Activated naive CD4-positive, alpha-beta T cell treated with anti-CD3 and anti-CD28 coated beads, Interleukin-2, amount 10 ng/mL, durations not matched to agents 7 days and 5 days (primary cell): ENCODE data around the gene CPT1A.
"Not testable (repeated sequence)": the region's sequence is repeated elsewhere in the genome, so short reads cannot be mapped to it uniquely, and the experiment has no call there.

ENCODE experiments used
- CTCF ChIA-PET: fragments of 350-600 bp; sonication (Branson Sonifier 250); formaldehyde crosslinking; loops from one replicate; lab custom pipeline; 2021; ENCODE audit warnings: antibody characterized with exemption; lab: Charles Lee
- DNase-seq: peaks from one replicate; pipeline ENCODE4 v3.0.0-alpha.2; 2020
- H3K27ac Mint-ChIP-seq: one replicate; pipeline ENCODE4 v1.8.0; 2021; ENCODE audit warnings: mild to moderate bottlenecking, moderate library complexity, mixed read lengths
- H3K27me3 Mint-ChIP-seq: one replicate; pipeline ENCODE4 v1.8.0; 2021; ENCODE audit warnings: mild to moderate bottlenecking, mixed read lengths
- H3K36me3 Mint-ChIP-seq: one replicate; pipeline ENCODE4 v1.8.0; 2021; ENCODE audit warnings: mixed read lengths
- H3K4me1 Mint-ChIP-seq: one replicate; pipeline ENCODE4 v1.8.0; 2021; ENCODE audit warnings: mixed read lengths
- H3K4me3 Mint-ChIP-seq: one replicate; pipeline ENCODE4 v1.8.0; 2021; ENCODE audit warnings: mild to moderate bottlenecking, moderate library complexity, mixed read lengths
- H3K9me3 Mint-ChIP-seq: one replicate; pipeline ENCODE4 v1.8.0; 2021; ENCODE audit warnings: mixed read lengths

Gene CPT1A

GRCh38 chr11:68841718-68842426 is at the start of gene CPT1A:
CPT1A (minus strand) TSS chr11:68841916; CDS start chr11:68815474, 26,442 bp downstream.
- peaks cover 62% of the 10 kb centered on the region for H3K4me1 Mint-ChIP-seq
- H3K9me3 Mint-ChIP-seq = no peaks in the 10 kb centered on the region
- peak within 1 kb of the TSS; percentile 88 for H3K27ac Mint-ChIP-seq
- peak; percentile 83 for DNase-seq
- CTCF ChIA-PET = interaction anchor here (0.7 kb wide), 1 partner anchor 1498 kb away, joined by 4 read pairs; no protein-coding TSS in a partner anchor
- peak within 1 kb of the TSS; percentile 80 for H3K4me3 Mint-ChIP-seq
- H3K27me3 Mint-ChIP-seq = peaks cover 29% of the 10 kb centered on the region
- H3K36me3 Mint-ChIP-seq = no peaks in the 10 kb centered on the region

DNA sequence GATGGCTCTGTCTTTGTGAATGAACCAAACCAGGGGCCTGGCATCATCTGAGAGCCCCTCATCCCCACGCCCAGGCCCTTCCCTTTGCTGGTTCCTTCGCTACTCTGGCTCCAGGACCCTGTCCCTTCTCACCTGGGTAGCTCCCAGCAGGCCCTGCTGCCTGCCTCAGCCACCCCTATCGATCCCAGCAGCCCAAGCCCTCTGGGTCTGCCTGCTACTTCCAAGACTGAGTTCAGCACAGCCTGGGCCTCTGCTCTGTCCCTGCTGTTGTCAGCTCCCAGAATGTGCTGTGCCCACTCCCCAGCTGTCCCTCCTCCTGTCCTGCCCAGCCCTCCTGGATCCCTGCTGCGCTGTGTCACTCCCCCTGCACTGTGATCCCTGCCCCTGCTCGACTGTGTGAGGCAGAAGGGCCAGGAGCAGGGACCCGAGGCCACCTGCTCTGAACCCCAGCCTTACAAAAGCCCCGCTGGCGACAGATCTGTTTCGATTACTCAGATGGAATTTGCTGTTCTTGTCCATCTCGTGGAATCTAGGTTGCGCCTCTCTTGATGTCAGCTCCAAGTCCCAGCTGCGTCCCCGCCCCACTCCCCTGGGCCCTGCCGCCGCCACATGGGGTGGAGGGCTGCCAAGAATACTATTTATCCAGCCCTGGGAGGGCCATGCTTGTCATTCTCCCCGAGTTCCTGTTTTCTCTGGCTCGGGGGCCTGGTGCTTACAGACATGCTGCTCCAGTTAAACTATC is 48.9 kb upstream of the CPT1A start:
- Mint-ChIP-seq H3K36me3 (peaks cover 27% of the 10 kb centered on the region), H3K4me3 (no peak overlapping the region), H3K4me1 (no peaks in the 10 kb centered on the region), H3K9me3 (no peaks in the 10 kb centered on the region), H3K27ac (no peak overlapping the region), H3K27me3 (no peaks in the 10 kb centered on the region)
- no peak for DNase-seq
- CTCF ChIA-PET = interaction anchor here (0.8 kb wide), 1 partner anchor 37 kb away, joined by 3 read pairs; no protein-coding TSS in a partner anchor

DNA sequence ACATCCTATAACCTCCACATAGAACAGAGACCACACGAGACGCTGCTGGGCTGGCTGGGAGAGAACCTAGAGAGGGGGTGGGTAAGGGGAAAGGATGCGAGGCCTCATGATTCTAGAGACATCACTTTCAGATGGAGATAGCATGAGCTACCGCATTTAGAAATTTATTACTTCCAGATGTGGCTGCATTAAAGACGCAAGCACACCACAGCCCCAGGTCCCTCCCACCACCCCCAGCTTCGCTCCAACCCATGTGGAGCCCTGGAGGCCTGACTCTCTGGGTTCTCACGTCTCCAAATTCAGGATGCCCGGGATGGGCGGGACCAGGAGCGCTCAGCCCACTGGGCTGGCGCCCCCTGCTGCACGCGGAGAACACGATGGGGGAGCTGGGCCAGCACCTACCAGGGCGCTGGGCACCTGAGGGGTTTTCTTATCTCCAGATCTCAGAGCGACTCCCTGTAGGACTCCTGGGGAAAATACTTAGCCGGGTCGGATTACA is 48.3 kb upstream of the CPT1A start:
- H3K36me3 Mint-ChIP-seq = peaks cover 27% of the 10 kb centered on the region
- H3K4me3 Mint-ChIP-seq = no peak overlapping the region
- DNase-seq = no peak
- H3K4me1 Mint-ChIP-seq = no peaks in the 10 kb centered on the region
- no peaks in the 10 kb centered on the region for H3K9me3 Mint-ChIP-seq
- no peaks in the 10 kb centered on the region for H3K27me3 Mint-ChIP-seq
- no peak overlapping the region for H3K27ac Mint-ChIP-seq
- CTCF ChIA-PET = interaction anchor here (0.8 kb wide), 1 partner anchor 37 kb away, joined by 3 read pairs; no protein-coding TSS in a partner anchor

GRCh38 chr11:68884827-68885226 is 43.1 kb upstream of the CPT1A start:
- H3K36me3 Mint-ChIP-seq, H3K27ac Mint-ChIP-seq, H3K27me3 Mint-ChIP-seq, H3K4me3 Mint-ChIP-seq, DNase-seq, H3K9me3 Mint-ChIP-seq, CTCF ChIA-PET, H3K4me1 Mint-ChIP-seq: not testable (repeated sequence)

GRCh38 chr11:68882391-68882790 is 40.7 kb upstream of the CPT1A start:
- no peak for DNase-seq
- H3K27ac Mint-ChIP-seq = no peak overlapping the region
- H3K4me3 Mint-ChIP-seq = no peak overlapping the region
- H3K9me3 Mint-ChIP-seq = no peaks in the 10 kb centered on the region
- H3K36me3 Mint-ChIP-seq = peaks cover 4% of the 10 kb centered on the region
- CTCF ChIA-PET = no interaction called here
- no peaks in the 10 kb centered on the region for H3K27me3 Mint-ChIP-seq
- no peaks in the 10 kb centered on the region for H3K4me1 Mint-ChIP-seq

DNA sequence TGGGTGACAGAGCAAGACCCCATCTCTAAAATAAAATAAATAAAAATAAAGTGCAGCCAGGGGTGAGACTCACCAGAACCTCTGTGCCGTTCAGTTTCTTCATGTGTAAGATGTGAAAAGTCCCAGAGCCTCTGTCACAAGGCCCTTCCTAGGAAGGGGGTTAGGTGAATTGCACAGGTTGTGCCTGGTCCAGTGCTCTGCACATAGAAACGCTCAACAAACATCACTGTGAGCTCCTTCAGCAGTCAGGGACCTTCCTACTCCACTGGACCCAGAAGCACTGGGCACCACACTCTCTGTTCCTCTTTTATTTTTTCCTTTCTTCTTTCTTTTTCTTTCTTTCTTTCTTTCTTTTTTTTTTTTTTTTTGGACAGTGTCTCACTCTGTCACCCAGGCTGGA is 39.6 kb upstream of the CPT1A start:
- H3K27ac Mint-ChIP-seq = no peak overlapping the region
- H3K27me3 Mint-ChIP-seq = no peaks in the 10 kb centered on the region
- H3K36me3 Mint-ChIP-seq = peaks cover 2% of the 10 kb centered on the region
- DNase-seq = no peak
- no peaks in the 10 kb centered on the region for H3K9me3 Mint-ChIP-seq
- no peak overlapping the region for H3K4me3 Mint-ChIP-seq
- CTCF ChIA-PET = no interaction called here
- no peaks in the 10 kb centered on the region for H3K4me1 Mint-ChIP-seq

DNA sequence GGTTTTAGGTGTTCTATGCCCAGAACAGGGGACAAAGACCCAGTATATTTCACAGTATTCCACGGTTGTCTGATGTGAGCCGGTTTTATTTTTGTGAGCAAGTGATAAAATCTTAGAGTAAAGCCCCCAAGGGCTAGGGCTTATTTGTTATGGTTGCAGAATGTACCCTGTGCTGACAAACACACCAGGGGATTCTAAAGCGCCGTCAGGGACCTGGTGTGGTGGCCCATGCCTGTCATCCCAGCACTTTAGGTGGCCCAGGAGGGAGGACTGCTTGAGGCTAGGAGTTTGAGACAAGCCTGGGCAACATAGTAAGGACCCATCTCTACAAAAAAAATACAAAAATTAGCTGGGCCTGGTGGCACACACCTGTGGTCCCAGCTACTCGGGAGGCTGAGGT is 39.1 kb upstream of the CPT1A start:
- Mint-ChIP-seq H3K4me1 (no peaks in the 10 kb centered on the region), H3K36me3 (peaks cover 2% of the 10 kb centered on the region), H3K9me3 (no peaks in the 10 kb centered on the region), H3K27ac (no peak overlapping the region), H3K4me3 (no peak overlapping the region), H3K27me3 (no peaks in the 10 kb centered on the region)
- no peak for DNase-seq
- CTCF ChIA-PET = no interaction called here

GRCh38 chr11:68878022-68878421 is 36.3 kb upstream of the CPT1A start:
- H3K9me3 Mint-ChIP-seq = no peaks in the 10 kb centered on the region
- CTCF ChIA-PET = no interaction called here

GRCh38 chr11:68872216-68873003 is 30.7 kb upstream of the CPT1A start:
- H3K27me3 Mint-ChIP-seq = peaks cover 41% of the 10 kb centered on the region
- CTCF ChIA-PET = no interaction called here
- H3K4me1 Mint-ChIP-seq = peaks cover 14% of the 10 kb centered on the region
- H3K27ac Mint-ChIP-seq = no peak overlapping the region
- no peak overlapping the region for H3K4me3 Mint-ChIP-seq
- H3K9me3 Mint-ChIP-seq = no peaks in the 10 kb centered on the region
- H3K36me3 Mint-ChIP-seq = no peaks in the 10 kb centered on the region
- DNase-seq = no peak

More at GRCh38 chr11:68878022-68878421, 36.3 kb upstream of the CPT1A start:
- no peak for DNase-seq
- peaks cover 3% of the 10 kb centered on the region for H3K4me1 Mint-ChIP-seq
- no peak overlapping the region for H3K27ac Mint-ChIP-seq
- H3K4me3 Mint-ChIP-seq = no peak overlapping the region
- no peaks in the 10 kb centered on the region for H3K27me3 Mint-ChIP-seq
- peaks cover 2% of the 10 kb centered on the region for H3K36me3 Mint-ChIP-seq

DNA sequence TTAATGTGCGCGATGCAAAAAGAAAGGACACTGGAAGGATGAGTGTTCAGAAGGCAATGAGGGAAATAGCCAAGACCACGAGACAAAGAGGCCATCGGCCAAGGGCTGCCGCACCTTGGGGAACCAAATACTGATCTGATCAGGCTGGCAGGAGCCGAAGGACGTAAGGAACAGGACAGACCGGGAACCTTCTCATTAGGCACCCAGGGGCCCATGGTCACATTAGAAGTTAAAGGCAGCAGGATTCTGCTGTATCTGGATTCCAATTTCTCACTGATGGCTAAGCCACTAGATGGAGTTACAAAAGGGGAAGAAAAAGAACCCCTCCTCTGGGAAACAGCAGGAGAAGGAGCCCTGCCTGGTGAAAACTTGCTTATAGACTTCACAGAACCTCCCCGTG is 28.8 kb upstream of the CPT1A start:
- peaks cover 41% of the 10 kb centered on the region for H3K27me3 Mint-ChIP-seq
- no peaks in the 10 kb centered on the region for H3K9me3 Mint-ChIP-seq
- H3K27ac Mint-ChIP-seq = no peak overlapping the region
- peak overlapping the region; percentile 64 for H3K4me3 Mint-ChIP-seq
- CTCF ChIA-PET = no interaction called here
- DNase-seq = no peak
- H3K4me1 Mint-ChIP-seq = peaks cover 14% of the 10 kb centered on the region
- no peaks in the 10 kb centered on the region for H3K36me3 Mint-ChIP-seq

DNA sequence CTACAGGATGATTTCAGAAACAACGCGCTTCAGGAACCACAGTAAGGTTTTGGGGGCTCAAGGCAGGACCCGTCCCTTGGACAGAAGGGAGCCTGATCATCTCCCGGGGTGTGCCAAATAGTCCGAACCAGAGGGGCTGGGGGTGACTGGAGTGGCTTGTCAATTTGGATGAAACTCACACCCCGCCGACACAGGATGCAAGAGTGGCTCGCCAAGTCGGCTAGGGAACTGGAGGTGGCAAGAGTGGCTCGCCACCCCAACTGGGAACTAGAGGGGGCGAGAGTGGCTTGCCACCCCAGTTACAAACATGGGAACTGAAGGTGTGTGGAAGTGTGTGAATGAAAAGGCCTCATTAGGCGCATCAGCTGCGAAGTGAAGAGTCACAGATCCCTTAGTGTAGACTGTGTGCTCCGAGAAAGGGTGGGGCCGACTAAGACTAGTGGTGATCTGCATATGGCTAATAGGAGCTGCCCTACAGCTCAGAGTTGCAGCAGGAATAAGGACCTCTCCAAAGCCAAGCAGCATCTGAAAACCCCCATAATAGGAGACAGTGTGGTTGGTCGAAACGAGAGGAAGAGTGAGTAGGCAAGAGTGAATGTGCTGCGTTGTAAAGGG is 26.6 kb upstream of the CPT1A start:
- H3K27me3 Mint-ChIP-seq = peaks cover 41% of the 10 kb centered on the region
- no peak overlapping the region for H3K4me3 Mint-ChIP-seq
- H3K27ac Mint-ChIP-seq = no peak overlapping the region
- no peak for DNase-seq
- no peaks in the 10 kb centered on the region for H3K36me3 Mint-ChIP-seq
- peaks cover 11% of the 10 kb centered on the region for H3K4me1 Mint-ChIP-seq
- CTCF ChIA-PET = no interaction called here
- peaks cover 3% of the 10 kb centered on the region for H3K9me3 Mint-ChIP-seq

- peaks cover 11% of the 10 kb centered on the region for H3K4me1 Mint-ChIP-seq
- no peak overlapping the region for H3K4me3 Mint-ChIP-seq
- peaks cover 8% of the 10 kb centered on the region for H3K9me3 Mint-ChIP-seq
- CTCF ChIA-PET = no interaction called here
- no peak for DNase-seq
- H3K27me3 Mint-ChIP-seq = peaks cover 37% of the 10 kb centered on the region
- H3K27ac Mint-ChIP-seq = no peak overlapping the region
- H3K36me3 Mint-ChIP-seq = no peaks in the 10 kb centered on the region
These were observed 25.4 kb upstream of the CPT1A start for GRCh38 chr11:68867066-68867465.

DNA sequence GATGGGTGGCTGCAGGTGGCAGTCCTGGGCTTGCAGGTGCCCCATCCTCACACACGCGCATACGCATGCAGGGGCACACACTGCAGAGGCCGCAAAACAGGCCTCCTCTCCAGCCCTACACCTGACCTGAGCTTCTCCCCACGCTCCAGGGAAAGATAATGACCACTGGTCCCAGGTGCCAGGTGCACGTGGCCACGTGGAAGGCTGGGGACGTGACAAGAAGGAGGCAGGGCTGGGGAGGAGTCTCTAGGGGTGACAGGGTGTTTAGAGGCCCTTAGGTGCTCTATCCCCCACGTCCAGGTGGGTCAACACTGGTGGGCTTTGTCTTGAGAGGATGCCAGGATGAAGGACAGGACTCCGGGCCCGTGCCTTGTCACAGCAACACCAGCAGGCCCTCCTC is 23.5 kb upstream of the CPT1A start:
- peaks cover 24% of the 10 kb centered on the region for H3K27me3 Mint-ChIP-seq
- CTCF ChIA-PET = no interaction called here
- peaks cover 9% of the 10 kb centered on the region for H3K4me1 Mint-ChIP-seq
- no peak overlapping the region for H3K4me3 Mint-ChIP-seq
- no peak overlapping the region for H3K27ac Mint-ChIP-seq
- H3K9me3 Mint-ChIP-seq = peaks cover 8% of the 10 kb centered on the region
- H3K36me3 Mint-ChIP-seq = no peaks in the 10 kb centered on the region
- no peak for DNase-seq
